Raji (cell line): Measurements from ENCODE around the gene TBCD.

ENCODE experiments used
- POLR2A ChIP-seq: IDR thresholded peaks from 2 replicates; pipeline ENCODE4 v1.6.1; 2011; ENCODE audit warnings: low read depth, low read length, control low read depth; ENCODE audit not compliant: insufficient read depth

TBCD gene

DNA sequence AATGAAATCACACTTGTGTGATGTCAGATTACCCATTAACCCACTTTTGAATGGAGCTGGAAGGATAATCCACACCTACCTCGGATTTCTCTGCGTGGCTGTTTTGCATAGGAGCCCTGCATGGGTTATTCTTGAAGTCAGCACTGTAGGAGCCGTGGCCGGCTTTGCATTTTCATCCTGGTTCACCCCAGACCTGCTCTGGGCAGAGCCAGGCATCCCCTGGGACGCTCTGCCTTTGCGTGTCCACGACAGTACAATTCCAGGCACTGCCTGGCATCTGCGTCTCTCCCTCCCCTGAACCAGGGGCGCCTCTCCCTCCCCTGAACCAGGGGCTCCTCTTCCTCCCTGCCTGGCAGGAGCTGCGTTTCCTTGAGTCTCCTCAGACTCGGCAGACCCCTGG, 117.7 kb downstream of the TBCD start:
- TF ChIP-seq POLR2A, result no peak

DNA sequence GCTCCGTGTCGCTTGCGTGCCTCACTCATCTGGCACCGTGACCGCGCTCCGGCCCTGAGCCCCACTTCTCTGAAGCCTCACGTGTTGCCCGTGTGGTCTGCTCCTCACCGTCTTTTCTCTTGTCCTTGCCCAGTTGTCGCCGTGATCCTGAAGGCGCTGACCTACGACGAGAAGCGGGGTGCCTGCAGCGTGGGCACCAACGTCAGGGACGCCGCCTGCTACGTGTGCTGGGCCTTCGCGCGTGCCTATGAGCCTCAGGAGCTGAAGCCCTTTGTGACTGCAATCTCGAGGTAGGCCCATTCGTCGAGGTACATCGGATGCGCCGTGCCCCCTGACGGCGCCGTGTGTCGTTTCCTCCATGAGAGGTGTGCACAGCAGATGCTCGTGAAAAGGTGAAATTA, 118.2 kb downstream of the TBCD start:
- no peak for TF ChIP-seq POLR2A

GRCh38 chr17:82870541-82870940, 118.7 kb downstream of the TBCD start:
- TF ChIP-seq POLR2A, result no peak

DNA sequence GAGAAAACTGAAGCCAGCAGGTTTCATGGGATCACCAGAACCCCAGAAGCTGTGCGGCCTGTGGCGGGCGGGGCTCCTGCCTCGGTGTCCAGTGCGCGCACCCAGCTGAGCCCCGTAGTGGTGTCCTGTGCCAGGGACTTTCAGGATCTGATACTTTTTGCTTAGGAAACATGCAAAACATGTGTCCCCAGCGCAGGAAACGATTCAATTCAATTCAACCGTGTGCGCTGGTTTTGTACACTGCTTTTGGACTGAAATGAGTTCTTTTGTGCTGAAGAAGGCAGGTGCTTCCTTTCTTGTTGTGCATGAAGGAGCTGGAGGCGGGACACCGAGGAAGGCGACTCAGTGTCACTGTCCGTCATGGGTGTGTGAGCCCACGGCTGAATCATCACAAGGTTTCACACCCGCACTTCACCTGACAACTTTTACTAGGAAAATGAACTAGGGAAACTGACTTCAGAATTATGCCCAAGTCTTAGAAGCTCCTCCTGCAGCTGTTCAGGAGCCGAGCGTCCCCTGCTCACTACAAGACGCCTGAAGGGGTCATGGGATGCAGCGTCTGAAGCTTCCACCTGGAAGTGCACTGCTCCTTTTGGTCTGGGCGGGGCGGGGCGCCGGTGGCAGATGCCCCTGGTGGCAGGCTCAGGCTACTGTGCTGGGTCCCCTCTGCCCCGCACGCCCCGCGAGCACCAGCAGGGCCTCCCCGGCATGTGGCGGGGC, 119.4 kb downstream of the TBCD start:
- no peak for TF ChIP-seq POLR2A

GRCh38 chr17:82871776-82872561, 120.1 kb downstream of the TBCD start:
- TF ChIP-seq POLR2A, result no peak

- TF ChIP-seq POLR2A, result no peak
These were observed 121.0 kb downstream of the TBCD start for GRCh38 chr17:82872591-82873520.

DNA sequence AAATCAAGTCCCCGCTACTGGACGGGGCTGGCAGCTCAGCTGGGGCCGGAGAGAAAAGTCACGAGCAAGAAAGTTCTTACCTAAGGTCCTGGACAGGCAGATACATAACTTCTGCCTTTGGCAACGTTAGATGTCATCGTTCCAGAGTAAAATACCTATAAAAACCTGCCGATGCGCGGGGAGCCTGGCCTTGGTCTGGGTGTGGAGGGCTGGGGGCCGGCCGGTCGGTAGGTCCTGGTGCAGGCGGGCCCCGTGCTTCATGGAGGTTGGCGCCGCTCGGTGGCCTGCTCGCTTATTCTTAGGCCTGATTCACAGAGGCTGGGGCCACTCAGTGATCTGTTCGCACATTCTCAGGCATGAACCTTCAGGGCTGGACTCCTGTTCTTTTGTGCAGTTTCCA, 121.7 kb downstream of the TBCD start:
- no peak for TF ChIP-seq POLR2A

GRCh38 chr17:82874011-82874835, 122.4 kb downstream of the TBCD start:
- TF ChIP-seq POLR2A, result no peak

GRCh38 chr17:82875407-82875856, 123.6 kb downstream of the TBCD start:
- TF ChIP-seq POLR2A, result no peak

DNA sequence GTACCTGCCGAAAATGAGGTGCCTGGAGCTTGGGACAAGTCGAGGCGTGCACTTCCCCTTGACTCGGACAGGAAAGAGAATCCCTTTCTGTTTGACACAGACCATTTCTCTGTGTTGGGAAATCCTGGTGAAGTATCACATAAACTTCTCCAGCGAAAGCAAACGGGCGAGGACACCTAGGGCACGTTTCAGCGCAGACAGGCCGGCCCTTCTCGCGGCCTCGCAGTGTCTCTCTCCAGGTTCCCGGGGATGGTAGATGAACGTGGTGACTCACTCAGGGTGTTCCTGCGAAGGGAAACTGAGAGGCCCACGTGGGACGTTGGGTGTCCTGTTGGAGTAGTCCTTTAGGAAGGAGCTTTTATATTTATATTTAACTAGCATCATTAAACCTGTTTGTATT, 124.3 kb downstream of the TBCD start:
- no peak for TF ChIP-seq POLR2A

DNA sequence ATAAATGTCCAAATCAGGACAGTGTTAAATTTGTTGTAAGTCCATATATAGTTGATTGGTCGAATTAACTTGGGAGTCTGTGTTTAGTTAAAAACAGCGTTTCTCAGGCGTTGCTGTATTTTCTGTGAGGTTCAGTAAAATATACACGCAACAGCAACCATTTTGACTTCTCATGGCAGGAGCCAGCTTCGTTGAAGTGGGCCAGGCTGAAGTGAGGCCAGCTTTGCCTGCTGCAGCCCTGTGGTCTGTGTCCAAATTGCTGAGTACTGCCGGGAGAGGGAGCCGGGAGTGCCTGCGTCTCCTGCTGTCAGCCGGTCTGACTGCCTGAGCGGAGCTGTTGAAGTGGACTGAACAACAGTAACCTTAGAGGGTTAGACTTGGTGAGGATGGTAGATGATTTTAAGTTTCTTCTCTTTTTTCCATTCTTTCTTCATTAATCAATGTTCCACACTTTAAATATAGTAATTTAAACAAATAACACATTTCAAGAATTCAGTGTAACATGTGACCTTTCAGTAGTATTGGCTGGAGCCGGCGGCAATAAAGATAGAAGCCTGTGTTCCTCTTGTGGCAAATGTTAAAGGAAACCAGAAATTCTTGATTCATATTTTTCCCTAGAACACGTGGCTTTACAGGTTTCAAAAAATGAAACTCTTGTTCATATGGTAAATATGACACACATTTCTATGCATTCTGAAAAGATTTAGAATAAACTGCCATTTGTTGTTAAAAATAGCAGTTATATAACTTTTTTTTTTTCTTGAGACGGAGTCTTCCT, 124.9 kb downstream of the TBCD start:
- no peak for TF ChIP-seq POLR2A

GRCh38 chr17:82878527-82878926, 126.7 kb downstream of the TBCD start:
- no peak for TF ChIP-seq POLR2A

- no peak for TF ChIP-seq POLR2A
These were observed 127.4 kb downstream of the TBCD start for GRCh38 chr17:82879241-82879640.
